Activated CD4-positive, alpha-beta T cell treated with anti-CD3 and anti-CD28 coated beads, Interleukin-2, amount 50 U/mL, for 48 hours (primary cell): ENCODE results near the gene RARA.
A peak's percentile ranks its signal among the peaks of the same experiment; 100 is the strongest.
"Not testable (repeated sequence)": the region's sequence is repeated elsewhere in the genome, so short reads cannot be mapped to it uniquely, and the experiment has no call there.

Experiments
- DNase-seq, 2 experiments: peaks; one replicate each; pipeline ENCODE4 v3.0.0-alpha.2; 2020

Gene RARA

DNA sequence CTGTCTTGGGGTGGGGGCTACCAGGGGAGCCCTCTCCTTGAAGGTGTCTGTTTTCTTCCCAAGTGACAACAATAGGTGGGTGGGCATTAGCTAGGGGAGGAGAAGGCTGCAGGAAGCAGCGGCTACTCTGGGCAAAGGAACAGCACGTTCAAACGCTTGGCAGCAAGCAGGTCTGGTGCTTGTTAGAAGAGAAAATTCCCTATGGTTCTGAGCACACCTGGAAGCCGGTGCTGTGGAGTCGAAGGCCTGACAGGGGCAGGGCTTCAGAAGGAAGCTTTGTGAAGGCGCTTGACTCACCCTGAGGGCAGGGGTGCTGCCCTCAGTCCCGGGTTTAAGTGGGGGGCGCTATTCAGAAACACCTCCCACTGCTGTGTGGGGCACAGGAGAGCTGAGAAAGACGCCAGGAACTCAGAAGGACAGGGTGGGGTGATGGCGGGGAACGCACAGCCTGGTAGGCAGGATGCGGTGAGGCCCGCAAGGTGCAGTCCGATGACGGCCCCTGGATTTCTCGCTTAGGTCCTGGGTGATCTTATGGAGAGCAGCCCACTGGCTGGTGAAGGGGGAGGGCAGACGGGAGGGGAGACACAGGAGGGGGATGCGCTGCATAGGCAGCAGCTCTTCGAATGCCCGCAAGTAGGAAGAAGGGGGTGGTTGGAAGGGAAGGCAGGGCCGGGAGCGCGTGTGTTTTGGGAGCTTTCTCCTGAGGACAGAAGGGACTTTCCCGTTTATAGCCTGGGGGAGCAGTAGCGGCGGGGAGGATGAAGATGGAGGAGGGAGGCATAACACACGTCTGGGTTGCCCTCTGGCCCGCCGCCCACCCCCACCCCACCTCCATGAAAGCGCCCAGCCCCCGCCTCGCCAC is 52.3 kb downstream of the RARA start:
- DNase-seq, result no peak

DNA sequence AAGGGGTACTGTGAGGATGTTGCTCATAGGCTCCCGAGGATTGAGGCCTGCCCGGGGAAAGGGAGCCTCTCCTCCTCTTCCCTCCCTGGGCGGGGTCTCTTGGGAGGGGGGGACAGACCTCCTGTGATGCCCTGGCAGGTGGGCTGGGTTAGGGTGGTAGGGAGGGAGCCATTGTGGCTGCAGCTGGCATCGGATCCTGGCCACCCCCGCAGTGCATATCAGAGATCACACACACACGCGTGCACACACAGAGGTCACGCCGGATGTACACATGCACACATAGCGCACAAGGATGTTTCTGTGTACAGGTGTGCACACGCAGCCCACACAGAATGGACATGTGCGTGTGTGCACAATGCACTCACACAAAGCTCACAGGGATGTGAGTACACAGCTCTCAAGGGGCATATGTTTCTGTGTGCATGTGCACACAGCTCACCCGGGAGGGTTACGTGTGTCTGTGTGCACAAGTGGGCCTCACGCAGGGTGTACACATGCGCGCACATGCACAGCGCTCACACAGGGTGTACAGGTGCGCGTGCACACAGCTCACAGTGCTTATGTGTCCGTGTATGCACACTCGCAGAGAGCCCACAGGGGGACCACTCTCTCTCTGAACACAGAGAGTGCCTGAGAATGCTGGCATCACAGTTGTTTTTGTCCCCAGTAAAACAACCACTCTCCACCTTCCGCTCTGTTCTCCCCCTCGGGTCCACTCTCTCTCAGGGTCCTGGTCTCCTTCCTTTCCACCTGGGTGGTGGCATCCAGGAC is 53.1 kb downstream of the RARA start:
- no peak for DNase-seq

DNA sequence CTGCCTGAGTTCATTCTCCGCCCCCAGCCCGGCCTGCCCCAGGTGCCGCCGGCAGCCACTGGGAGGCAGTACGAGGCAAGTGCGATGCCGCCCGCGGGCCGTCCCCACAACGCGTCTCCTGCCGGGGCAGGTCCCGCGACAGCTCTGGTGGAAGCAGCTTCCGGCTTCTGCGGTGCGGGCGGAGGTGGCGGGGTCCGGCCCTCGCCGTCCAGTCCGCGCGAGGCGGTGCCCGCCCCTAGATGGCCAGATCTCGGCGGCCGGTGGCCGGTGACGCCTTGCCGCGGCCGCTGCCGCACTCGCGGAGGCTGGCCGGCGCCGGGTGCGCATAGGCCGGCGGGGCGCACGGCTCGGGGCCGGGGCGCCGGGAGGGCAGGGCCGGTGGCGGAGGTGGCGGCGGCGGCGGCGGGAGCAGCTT is 53.7 kb downstream of the RARA start:
- peak; percentile 91 to 92 for DNase-seq

DNA sequence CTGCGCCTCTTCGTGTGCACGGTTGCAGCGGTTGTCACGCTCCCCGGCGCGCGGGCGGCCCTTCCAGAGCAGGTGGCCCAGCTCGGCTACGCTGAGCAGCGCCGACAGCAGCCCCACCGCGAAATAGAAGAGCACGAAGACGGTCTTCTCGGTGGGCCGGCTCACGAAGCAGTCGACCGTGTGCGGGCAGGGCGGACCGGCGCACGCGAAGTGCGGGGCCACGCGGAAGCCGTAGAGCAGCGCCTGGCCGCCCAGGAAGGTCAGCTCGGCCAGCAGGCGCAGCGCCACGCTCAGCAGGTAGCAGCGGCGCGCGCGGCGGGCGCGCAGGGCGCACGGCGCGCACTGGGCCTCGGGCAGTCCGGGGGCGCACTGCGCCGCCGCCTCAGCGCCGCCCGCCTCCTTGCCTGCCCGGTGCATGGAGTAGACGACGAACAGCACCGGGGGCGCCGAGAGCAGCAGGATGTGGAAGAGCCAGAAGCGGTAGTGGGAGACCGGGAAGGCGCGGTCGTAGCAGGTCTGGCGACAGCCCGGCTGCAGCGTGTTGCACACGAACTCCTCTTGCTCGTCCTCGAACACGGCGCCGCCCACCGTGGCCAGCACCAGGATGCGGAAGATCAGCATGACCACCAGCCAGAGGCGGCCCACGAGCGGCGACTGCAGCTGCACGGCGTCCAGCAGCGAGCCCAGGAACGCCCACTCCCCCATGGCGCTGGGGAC is 54.3 kb downstream of the RARA start:
- peak; percentile 38 to 40 for DNase-seq

DNA sequence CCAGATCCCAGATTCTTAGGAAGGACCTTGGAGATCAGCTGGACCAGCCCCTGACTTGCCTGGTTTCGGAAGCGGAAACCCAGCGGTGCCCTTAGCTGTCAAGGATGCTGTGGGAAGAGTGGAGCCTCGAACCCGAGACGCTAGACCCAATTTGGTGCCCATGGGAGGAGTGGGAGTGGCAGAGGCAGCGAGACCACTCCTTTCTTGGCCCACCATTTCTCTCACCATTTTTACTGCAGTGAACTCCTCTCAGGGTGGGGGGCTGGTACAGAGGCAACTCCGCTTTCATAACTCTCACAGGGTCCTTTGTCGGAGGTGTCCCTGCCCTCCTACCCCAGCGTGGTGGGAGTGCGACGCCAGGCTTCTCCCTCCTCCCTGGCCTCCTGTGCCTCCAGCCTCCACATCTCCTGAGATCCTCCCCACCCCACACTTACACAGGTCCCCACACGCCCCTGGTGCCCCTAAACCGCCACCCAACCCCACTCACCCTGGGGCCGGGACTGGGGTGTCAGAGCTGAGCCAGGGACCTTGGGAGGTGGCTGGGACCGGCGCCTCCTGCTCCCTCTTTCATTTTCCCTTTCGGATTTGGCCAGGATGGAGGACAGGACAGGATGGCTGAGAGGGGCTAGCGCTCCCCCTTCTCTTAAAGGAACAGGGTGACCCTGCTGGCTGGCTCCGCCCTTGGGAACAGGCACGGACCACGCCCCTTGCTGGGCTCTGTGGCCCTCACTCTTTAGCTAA is 55.3 kb downstream of the RARA start, which contains the start of gene GJD3:
Gene GJD3 (minus strand): TSS at position 617 of the 741 bp plus-strand sequence. CDS start 922 bp downstream, outside the sequence.
- no peak for DNase-seq

DNA sequence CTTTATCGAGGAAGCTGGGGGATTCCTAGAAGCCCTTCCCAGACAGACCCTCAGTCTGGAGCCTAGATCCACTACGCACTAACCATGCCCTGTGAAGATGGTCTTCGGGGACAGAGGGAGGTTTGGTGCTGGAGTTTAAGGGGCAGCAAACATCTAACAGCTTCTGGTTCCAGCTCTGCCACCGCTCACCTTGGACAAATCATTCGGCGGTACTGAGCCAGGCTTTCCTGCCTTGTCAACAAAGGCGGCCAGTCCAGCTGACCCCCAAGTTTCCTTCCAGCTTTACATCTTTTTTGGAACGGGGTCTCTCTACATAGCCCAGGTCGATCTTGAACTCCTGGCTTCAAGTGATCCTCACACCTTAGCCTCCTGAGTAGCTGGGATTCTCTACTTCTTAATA is 55.9 kb downstream of the RARA start:
- DNase-seq, result no peak

DNA sequence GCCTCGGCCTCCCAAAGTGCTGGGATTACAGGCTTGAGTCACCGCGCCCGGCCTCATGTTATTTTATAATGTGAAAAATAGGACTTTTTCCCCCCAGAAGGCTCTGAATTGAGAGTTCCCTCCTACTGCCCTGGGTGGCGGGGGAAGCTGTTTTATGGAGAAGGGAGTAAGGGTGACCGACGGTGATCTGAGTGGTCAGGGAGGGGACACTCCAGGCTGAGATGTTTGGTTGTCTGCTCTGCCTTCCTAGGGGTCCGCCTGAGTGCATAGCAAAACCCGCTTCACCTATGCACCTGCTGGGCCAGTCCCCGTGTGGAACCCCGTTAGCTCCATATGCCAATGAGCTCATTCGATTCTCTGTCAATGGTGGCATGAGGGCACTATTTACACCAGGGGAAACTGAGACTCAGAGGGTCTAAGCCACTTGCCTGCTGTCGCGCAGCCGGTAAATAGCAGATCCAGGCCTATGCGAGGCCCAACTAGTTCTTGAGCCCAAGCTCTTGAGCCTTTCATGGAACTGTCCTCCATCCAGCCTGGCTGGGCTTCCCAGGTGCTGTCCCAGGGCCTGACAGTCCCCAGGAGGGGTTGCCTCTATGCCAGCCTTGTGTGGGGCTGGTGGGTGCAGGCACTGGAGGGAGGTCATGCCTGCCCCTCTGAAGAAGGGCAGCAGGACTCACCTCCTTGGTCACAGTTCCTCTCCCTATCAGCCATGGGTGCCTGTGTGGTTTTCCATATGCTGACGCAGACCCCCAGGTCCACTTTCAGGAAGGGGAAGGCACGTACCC is 57.3 kb downstream of the RARA start:
- no peak for DNase-seq

DNA sequence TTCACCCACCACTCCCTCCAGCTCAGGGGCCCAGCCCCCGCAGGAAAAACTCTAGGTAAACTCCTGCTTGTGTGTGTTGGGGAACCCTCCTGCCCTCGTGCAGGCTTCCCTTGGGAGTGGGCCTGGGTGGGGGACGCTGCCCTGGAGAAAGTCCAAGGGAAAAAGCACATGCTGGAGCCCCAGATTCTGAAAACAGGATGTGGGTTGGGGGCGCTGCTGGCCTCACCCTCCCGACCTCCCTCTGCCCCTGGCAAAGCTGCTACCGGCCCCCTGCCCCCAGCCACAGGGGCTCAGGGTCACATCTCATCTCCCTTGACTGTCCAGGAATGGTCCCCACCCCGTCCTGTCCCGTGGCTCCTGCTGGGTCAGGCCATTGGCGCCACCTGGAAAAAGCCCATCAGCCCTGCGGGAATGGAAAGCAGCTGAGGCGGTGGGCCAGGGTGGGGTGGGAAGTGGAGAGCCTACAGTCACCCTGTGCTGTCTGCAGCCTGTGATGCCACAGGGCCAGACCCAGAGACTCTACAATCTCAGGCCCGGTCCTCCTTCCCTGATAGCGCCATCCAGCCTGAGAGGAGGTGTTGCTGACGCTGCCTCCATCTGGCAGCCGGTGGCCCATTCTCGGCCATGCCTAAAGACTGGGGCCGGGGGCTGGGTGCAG is 58.0 kb downstream of the RARA start:
- no peak for DNase-seq

DNA sequence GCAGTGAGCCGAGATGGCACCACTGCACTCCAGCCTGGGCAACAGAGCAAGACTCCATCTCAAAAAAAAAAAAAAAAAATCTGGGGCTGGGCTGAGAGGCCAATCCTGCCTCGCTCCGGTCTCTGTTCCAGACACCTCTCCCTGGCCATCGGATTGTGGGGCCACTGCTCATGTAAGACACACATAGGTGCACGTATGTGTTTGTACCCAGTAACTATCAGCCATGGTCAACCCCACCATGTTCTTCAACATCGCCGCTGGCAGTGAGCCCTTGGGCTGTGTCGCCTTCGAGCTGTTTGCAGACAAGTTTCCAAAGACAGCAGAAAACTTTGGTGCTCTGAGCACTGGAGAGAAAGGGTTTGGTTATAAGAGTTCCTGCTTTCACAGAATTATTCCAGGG is 58.7 kb downstream of the RARA start:
- DNase-seq, result not testable (repeated sequence)

DNA sequence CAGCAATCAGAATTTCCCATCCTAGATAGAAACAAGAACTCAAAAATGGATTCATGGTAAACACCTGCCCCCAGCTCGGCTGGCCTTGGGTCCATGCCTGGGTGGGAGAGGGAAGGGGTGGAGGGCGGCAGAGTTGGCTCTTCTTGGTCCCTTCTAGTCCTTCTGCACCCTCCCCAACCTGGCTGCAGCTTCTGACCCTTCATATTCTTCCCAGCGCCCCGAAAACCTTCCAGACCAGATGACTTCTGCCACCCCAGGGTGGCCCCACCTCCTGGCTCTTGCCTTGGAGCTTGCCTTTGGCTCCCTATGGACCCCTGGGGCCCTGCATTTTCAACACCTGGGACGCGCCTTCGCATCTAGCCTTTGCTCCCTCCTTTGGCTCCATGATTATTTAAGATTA is 60.9 kb downstream of the RARA start:
- DNase-seq, result no peak

DNA sequence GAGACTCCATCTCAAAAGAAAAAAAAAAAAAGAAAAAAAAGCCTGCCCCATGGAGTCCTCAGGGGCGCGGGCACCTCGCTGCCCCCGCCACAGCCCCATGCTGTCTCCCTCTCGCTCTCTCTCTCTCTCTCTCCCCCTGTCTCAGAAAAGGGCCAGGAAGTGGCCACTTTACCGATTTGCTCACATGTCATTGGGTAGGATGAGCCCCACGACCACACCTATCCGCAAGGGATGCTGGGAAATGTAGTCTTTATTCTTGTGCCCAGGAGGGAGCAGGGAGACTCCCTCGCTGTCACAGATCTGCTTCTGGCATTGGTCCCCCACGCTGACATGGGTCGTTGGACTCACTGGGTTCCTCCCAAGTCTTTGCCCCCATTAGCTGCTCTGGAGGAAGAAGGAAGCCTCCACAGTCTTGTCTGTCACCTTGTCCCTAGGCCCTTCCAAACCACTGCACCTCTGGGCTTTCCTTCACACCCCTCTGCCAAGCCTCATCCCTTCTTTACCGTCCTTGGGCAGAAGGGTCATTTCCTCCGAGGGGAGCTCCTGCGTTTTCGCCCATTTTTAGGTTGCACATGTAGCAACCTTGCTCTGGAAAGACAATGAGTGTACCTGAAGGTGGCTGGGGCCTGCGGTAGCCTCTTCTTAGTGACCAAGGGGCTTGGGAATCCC is 62.4 kb downstream of the RARA start:
- DNase-seq, result peak in 1 of 2 experiments; percentile 39

DNA sequence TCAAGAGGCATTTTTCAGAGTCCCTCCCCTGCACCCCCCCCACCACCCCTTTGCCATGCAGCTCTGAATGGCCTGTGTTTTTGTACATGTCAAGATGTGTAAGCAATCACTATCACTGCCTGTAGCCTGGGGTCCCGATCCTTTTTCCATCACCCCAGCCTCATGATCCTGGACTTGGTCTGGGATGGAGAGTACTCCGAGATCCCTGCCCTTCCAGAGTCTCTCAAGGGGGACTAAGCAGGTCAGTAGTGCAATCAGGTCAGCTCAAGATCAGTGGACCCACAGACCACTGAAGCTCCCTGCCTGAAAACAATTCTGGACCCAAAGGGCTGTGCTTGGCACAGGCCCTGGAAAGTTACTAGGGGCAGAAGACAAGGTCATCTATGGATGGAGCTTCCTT is 63.1 kb downstream of the RARA start:
- DNase-seq, result no peak

DNA sequence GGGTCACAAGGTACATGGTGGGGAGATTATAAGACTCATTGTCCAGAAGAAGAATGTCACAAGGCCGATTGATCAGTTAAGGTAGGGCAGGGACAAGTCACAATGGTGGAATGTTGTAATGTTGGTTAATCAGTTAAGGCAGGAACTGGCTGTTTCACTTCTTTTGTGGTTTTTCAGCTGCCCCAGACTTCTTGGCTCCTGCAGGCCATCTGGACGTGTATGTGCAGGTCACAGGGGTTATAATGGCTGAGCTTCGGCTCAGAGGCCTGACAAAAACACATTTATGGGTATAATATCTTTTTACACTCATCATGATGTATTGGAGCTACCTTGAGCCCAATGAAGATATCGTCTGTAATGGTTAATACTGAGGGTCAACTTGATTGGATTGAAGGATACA is 63.7 kb downstream of the RARA start:
- not testable (repeated sequence) for DNase-seq

DNA sequence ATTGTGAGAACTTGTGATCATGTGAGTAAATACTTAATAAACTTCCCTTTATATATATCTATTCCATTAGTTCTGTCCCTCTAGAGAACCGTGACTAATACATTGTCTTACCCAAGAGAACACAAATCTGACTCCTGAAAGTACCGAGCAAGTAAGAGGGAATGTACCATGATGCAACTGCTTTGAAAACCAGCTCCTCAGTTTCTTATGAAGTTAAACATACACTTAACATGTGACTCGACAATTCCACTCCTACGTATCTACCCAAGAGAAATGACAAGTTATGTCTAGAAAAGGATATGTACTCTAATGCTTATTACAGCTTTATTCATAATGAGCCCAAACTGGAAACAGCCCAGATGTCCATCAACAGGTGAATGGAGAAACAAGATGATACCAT is 64.3 kb downstream of the RARA start:
- no peak for DNase-seq

DNA sequence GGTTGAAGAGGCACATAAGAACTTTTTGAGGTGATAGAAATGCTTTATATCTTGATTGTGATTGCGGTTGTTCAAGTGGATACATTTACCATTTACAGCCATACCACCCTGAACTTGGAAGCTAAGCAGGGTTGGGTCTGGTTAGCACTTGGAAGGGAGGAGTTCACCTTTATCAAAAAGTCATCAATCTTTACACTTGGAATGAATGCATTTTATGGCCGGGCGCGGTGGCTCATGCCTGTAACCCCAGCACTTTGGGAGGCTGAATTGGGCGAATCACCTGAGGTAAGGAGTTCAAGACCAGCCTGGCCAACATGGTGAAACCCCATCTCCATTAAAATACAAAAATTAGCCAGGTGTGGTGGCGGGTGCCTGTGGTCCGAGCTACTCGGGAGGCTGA is 65.0 kb downstream of the RARA start:
- DNase-seq, result no peak

DNA sequence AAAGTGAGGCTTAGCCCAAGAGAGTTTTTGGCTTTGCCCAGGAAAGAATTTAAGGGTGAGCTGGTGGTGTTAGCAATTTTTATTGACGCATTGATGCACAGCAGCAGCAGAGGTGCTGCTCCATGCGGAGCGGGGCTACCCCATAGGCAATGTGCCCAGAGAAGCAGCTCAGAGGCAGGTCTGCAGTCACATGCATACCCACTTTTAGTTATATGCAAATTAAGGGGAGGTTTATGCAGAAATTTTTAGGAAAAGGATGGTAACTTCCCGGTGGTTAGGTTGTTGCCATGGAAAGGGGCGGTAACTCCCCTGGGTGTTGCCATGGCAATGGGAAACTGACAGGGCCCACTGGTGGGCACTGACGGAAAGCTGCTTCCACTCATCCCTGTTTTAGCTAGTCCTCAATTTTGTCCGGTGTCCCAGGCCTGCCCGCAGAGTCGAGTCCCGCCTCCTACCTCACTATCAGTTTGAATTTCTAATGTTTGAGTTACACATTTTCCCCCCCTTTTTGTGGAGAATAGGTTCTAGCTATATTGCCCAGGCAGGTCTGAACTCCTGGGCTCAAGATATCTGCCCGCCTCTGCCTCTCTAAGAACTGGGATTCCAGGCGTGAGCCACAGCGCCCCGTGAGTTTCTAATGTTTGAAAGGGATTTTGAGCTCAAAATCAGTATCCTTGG is 66.0 kb downstream of the RARA start:
- no peak for DNase-seq

DNA sequence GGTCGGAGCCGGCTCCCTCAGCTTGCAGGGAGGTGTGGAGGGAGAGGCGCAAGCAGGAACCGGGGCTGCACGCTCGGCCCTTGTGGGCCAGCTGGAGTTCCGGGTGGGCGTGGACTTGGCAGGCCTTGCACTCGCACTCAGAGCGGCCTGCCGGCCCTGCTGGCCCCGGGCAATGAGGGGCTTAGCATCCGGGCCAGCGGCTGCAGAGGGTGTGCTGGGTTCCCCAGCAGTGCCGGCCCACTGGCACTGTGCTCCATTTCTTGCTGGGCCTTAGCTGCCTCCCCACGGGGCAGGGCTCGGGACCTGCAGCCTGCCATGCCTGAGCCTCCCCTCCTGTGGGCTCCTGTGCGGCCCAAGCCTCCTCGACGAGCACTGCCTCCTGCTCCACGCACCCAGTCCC is 66.8 kb downstream of the RARA start:
- DNase-seq, result not testable (repeated sequence)

DNA sequence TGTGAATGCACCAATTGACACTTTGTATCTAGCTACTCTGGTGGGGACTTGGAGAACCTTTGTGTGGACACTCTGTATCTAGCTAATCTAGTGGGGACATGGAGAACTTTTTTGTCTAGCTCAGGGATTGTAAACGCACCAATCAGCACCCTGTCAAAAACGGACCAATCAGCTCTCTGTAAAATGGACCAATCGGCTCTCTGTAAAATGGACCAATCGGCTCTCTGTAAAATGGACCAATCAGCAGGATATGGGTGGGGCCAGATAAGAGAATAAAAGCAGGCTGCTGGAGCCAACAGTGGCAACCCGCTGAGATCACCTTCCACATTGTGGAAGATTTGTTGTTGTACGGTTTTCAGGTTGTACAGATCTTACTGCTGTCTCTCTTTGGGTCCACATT is 67.6 kb downstream of the RARA start:
- DNase-seq, result not testable (repeated sequence)

DNA sequence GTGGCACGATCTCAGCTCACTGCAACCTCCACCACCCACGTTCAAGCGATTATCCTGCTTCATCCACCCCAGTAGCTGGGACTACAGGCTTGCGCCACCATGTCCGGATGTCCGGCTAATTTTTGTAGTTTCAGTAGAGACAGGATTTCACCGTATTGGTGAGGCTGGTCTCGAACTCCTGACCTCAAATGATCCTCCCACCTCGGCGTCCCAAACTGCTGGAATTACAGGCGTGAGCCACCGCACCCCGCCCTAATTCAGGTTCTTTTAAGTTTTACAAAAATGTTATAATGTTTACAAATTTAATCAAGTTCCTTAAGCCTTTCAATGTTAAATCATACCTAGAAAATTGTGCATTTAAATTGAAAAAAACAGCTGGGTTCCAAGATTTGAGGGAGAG is 68.9 kb downstream of the RARA start:
- DNase-seq, result no peak

DNA sequence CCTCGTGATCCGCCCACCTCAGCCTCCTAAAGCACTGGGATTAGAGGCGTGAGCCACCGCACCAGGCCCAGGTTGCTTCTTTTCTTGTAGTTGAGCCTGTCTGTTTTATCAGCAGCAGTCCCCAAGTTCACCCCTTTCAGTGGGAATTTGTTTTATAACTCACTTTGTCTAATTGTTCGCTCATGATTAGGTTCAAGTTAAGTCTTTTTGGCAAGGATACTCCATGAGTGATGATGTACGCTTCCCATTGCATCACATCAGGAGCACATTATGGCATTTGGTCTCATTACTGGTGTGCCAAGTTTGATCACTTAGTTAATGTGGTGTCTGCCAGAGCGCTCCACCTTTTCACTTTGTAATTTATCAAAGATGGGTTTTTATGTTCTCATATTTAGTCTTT is 70.0 kb downstream of the RARA start:
- DNase-seq, result no peak
